Body of pancreas (tissue), 4 donors: Measurements from ENCODE around the gene DNM2. TPM values are rescaled to one million over a fixed set of nuclear protein-coding genes. Genes with fewer than 3 reads are reported as not detected.

Source experiments
- ATAC-seq: fragments of 150-250 bp; one replicate; pipeline ENCODE4 v1.9.1; 2016
- DNase-seq, 4 donors: peaks; one replicate each; pipeline ENCODE4 v3.0.0-alpha.2; 2019
- H3K27ac ChIP-seq, 4 donors: fragments of 200-600 bp; sonication (generic); 1 replicate in 3 of 4; 2 replicates in 1 of 4; pipeline versions ENCODE4 v1.5.1 to v1.6.1; 2016 to 2019; ENCODE audit warnings: mild to moderate bottlenecking in 1 of 4, mixed read lengths in 1 of 4, moderate library complexity in 1 of 4
- H3K27me3 ChIP-seq, 2 donors: fragments of 200-600 bp; sonication (generic); one replicate each; pipeline ENCODE4 v1.6.0; 2016; ENCODE audit warnings: mild to moderate bottlenecking in 1 of 2
- H3K36me3 ChIP-seq, 2 donors: fragments of 200-600 bp; sonication (generic); replicated peaks in 1 of 2; 2 replicates each; pipeline ENCODE4 v1.5.1; 2016; ENCODE audit warnings: low read depth in 2 of 2; ENCODE audit not compliant: insufficient read depth in 1 of 2
- H3K4me1 ChIP-seq: fragments of 200-600 bp; sonication (generic); one replicate; pipeline ENCODE4 v1.6.0; 2016
- H3K4me3 ChIP-seq, 2 donors: fragments of 200-600 bp; sonication (generic); 1 replicate in 1 of 2; 2 replicates in 1 of 2; pipeline ENCODE4 v1.5.1; 2016 to 2019
- H3K9me3 ChIP-seq, 3 donors: fragments of 200-600 bp; sonication (generic); 1 replicate in 2 of 3; 2 replicates in 1 of 3; pipeline ENCODE4 v1.5.1; 2016
- CTCF ChIP-seq, 7 experiments: fragments of 450-650 bp in 4 of 7; fragments of 200-600 bp in 3 of 7; sonication (generic) in 3 of 7; IDR thresholded peaks; one replicate each; pipeline ENCODE4 v1.5.1; 2016 to 2019; ENCODE audit warnings: antibody characterized with exemption in 7 of 7
- POLR2A ChIP-seq, 3 donors: fragments of 450-650 bp; IDR thresholded peaks; one replicate each; pipeline ENCODE4 v1.6.1; 2016; ENCODE audit warnings: antibody characterized with exemption in 3 of 3, mild to moderate bottlenecking in 2 of 3
- WGBS, 2 donors: methylation state at CpG; one replicate each; pipeline ENCODE4 v1.1.5; 2017; 5-methylcytosine and 5-hydroxymethylcytosine counted together
- intact Hi-C: fragments of 100-400 bp; cut with DNase I; formaldehyde crosslinking; loops from one replicate; pipeline ENCODE4 v1.15.1; 2023
- total RNA-seq, 2 donors: library from RNA; depleted of rRNA; stranded (reverse); fragments of >200 nt; gene quantifications; one replicate each; pipeline ENCODE4 v1.1.0, GENCODE V29; 2016

Gene DNM2
- total RNA-seq, 2 donors from 2014 or later, result 98.6 to 158 TPM

GRCh38 chr19:10682397-10683063, 35.3 kb upstream of the DNM2 start:
- DNase-seq (no peak), ATAC-seq (no peak)
- Histone ChIP-seq H3K36me3 (peaks cover 41 to 79% of the 10 kb centered on the region in 2 donors), H3K27ac (no peak overlapping the region), H3K4me3 (no peak overlapping the region), H3K4me1 (peaks cover 4% of the 10 kb centered on the region), H3K27me3 (no peaks in the 10 kb centered on the region), H3K9me3 (no peaks in the 10 kb centered on the region)
- WGBS, 2 donors, result 87 to 98% methylated on average over 12 to 15 of the region's 15 CpGs
- intact Hi-C loops, result no loop called here
- no peak for TF ChIP-seq POLR2A (IDR thresholded peaks at IDR 0.05)
- TF ChIP-seq CTCF (IDR thresholded peaks at IDR 0.05), result no peak

GRCh38 chr19:10683064-10683426, 34.8 kb upstream of the DNM2 start:
- no peak for ATAC-seq
- peaks cover 41 to 79% of the 10 kb centered on the region in 2 donors for H3K36me3 ChIP-seq
- intact Hi-C loops, result no loop called here
- H3K4me3 ChIP-seq, result no peak overlapping the region
- no peaks in the 10 kb centered on the region for H3K27me3 ChIP-seq
- no peak for TF ChIP-seq CTCF (IDR thresholded peaks at IDR 0.05)
- no peak for TF ChIP-seq POLR2A (IDR thresholded peaks at IDR 0.05)
- WGBS, 2 donors, result 93 to 97% methylated on average over 15 of the region's 15 CpGs
- no peak overlapping the region for H3K27ac ChIP-seq
- no peaks in the 10 kb centered on the region for H3K9me3 ChIP-seq
- DNase-seq, result no peak
- peaks cover under 1% of the 10 kb centered on the region for H3K4me1 ChIP-seq

GRCh38 chr19:10683582-10683981, 34.3 kb upstream of the DNM2 start:
- DNase-seq, result no peak
- intact Hi-C loops, result no loop called here
- 89 to 95% methylated on average over 14 to 21 of the region's 21 CpGs for WGBS, 2 donors
- peaks cover 40 to 77% of the 10 kb centered on the region in 2 donors for H3K36me3 ChIP-seq
- H3K27ac ChIP-seq, result no peak overlapping the region
- H3K9me3 ChIP-seq, result no peaks in the 10 kb centered on the region
- H3K4me3 ChIP-seq, result no peak overlapping the region
- no peak for TF ChIP-seq POLR2A (IDR thresholded peaks at IDR 0.05)
- no peak for TF ChIP-seq CTCF (IDR thresholded peaks at IDR 0.05)
- no peaks in the 10 kb centered on the region for H3K4me1 ChIP-seq
- no peak for ATAC-seq
- H3K27me3 ChIP-seq, result no peaks in the 10 kb centered on the region

- H3K9me3 ChIP-seq, result no peaks in the 10 kb centered on the region
- TF ChIP-seq CTCF (IDR thresholded peaks at IDR 0.05), result no peak
- TF ChIP-seq POLR2A (IDR thresholded peaks at IDR 0.05), result no peak
- intact Hi-C loops, result no loop called here
- no peaks in the 10 kb centered on the region for H3K4me1 ChIP-seq
- DNase-seq, result no peak
- no peak overlapping the region for H3K4me3 ChIP-seq
- no peak for ATAC-seq
- no peaks in the 10 kb centered on the region for H3K27me3 ChIP-seq
- 77 to 86% methylated on average over 5 of the region's 5 CpGs for WGBS, 2 donors
- peaks cover 26 to 66% of the 10 kb centered on the region in 2 donors for H3K36me3 ChIP-seq
- no peak overlapping the region for H3K27ac ChIP-seq
Observed at GRCh38 chr19:10685210-10685609, 32.7 kb upstream of the DNM2 start.

- no peaks in the 10 kb centered on the region for H3K4me1 ChIP-seq
- no peak for DNase-seq
- TF ChIP-seq CTCF (IDR thresholded peaks at IDR 0.05) (no peak), POLR2A (IDR thresholded peaks at IDR 0.05) (no peak)
- intact Hi-C loops, result no loop called here
- no peak overlapping the region for H3K27ac ChIP-seq
- no peaks in the 10 kb centered on the region for H3K9me3 ChIP-seq
- peaks cover 18 to 58% of the 10 kb centered on the region in 2 donors for H3K36me3 ChIP-seq
- no peaks in the 10 kb centered on the region for H3K27me3 ChIP-seq
- no peak overlapping the region for H3K4me3 ChIP-seq
- WGBS, 2 donors, result 80 to 93% methylated on average over 2 to 10 of the region's 10 CpGs
- ATAC-seq, result no peak
Observed at GRCh38 chr19:10686193-10686592, 31.7 kb upstream of the DNM2 start.
